Uterus (tissue), 2 donors: ENCODE measurements around the gene STUM.

Experiments used
- CTCF ChIP-seq, 4 experiments: fragments of 200-600 bp in 2 of 4; fragments of 450-650 bp in 2 of 4; sonication (generic) in 2 of 4; IDR thresholded peaks; one replicate each; pipeline ENCODE4 v1.5.1; 2016 to 2019; ENCODE audit warnings: antibody characterized with exemption in 4 of 4, mild to moderate bottlenecking in 2 of 4, moderate library complexity in 1 of 4
- POLR2A ChIP-seq, 2 donors: fragments of 450-650 bp; IDR thresholded peaks; one replicate each; pipeline ENCODE4 v1.6.1; 2016; ENCODE audit warnings: antibody characterized with exemption in 2 of 2, mild to moderate bottlenecking in 1 of 2, moderate library complexity in 1 of 2

- TF ChIP-seq CTCF (IDR thresholded peaks at IDR 0.05), result no peak
- no peak for TF ChIP-seq POLR2A (IDR thresholded peaks at IDR 0.05)
Measured at GRCh38 chr1:226574044-226574443, 25.5 kb downstream of the STUM start.
